ENCODE data around the gene STK32C.

- TF ChIP-seq POLR2AphosphoS5 (IDR thresholded peaks at IDR 0.05; ENCODE audit: borderline replicate concordance, low read depth, low read length) (no peak), EZH2 (IDR thresholded peaks at IDR 0.05) (no peak)
Measured at GRCh38 chr10:132183046-132183445, 124.7 kb downstream of the STK32C start.

Measured in SK-N-MC (cell line).